GM20000 (cell line): Measurements from ENCODE around the gene NEK6.
"Not testable (repeated sequence)": the region's sequence is repeated elsewhere in the genome, so short reads cannot be mapped to it uniquely, and the experiment has no call there.

Experiments
- DNase-seq: peaks from one replicate; pipeline ENCODE4 v3.0.0; 2012; ENCODE audit warnings: low spot score
- TF ChIP-seq, protein P1 (sequence below): IDR thresholded peaks from 2 replicates; pipeline ENCODE4 v1.5.1; 2012; ENCODE audit warnings: mild to moderate bottlenecking, control low read depth; ENCODE audit errors: extremely low read depth, missing control alignments

NEK6 gene

GRCh38 chr9:124228516-124228915, 29.2 kb upstream of the NEK6 start:
- no peak for DNase-seq
- TF ChIP-seq, protein P1, sequence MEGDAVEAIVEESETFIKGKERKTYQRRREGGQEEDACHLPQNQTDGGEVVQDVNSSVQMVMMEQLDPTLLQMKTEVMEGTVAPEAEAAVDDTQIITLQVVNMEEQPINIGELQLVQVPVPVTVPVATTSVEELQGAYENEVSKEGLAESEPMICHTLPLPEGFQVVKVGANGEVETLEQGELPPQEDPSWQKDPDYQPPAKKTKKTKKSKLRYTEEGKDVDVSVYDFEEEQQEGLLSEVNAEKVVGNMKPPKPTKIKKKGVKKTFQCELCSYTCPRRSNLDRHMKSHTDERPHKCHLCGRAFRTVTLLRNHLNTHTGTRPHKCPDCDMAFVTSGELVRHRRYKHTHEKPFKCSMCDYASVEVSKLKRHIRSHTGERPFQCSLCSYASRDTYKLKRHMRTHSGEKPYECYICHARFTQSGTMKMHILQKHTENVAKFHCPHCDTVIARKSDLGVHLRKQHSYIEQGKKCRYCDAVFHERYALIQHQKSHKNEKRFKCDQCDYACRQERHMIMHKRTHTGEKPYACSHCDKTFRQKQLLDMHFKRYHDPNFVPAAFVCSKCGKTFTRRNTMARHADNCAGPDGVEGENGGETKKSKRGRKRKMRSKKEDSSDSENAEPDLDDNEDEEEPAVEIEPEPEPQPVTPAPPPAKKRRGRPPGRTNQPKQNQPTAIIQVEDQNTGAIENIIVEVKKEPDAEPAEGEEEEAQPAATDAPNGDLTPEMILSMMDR: no peak

DNA sequence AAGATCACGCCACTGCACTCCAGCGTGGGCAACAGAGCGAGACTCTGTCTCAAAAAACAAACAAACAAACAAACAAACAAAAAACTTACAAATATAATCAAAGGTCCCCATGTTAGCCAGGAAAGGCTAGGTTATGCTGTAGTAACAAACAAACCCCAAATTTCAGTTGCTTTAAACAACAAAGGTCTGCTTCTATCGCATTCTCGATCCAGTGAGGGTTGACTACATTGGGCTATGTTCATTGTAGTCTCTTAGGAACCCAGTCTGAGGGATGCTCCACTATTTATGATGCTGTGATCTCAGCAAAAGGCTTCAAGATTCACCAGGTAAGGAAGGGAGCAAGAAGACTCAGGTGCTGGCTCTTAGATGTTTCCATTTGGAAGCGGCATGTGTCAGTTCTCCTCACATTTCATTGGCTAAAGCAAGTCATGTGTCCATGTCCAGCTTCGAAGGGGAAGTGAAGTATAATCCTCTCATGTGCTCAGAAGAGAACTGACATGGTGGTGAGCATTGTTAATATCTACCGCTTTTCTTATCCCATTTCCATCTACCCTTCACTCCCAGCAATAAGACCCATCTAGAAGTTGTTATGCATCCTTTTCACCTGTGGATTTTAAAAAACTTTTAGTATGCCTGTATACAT, 26.5 kb upstream of the NEK6 start:
- no peak for DNase-seq
- TF ChIP-seq, protein P1: no peak

GRCh38 chr9:124238546-124239140, 19.1 kb upstream of the NEK6 start:
- TF ChIP-seq, protein P1: no peak
- no peak for DNase-seq

- peak; percentile 60 for DNase-seq
- TF ChIP-seq, protein P1: no peak
Observed at GRCh38 chr9:124239249-124240073, 18.3 kb upstream of the NEK6 start.

GRCh38 chr9:124242331-124243194, 15.2 kb upstream of the NEK6 start:
- DNase-seq: no peak
- TF ChIP-seq, protein P1: no peak

DNA sequence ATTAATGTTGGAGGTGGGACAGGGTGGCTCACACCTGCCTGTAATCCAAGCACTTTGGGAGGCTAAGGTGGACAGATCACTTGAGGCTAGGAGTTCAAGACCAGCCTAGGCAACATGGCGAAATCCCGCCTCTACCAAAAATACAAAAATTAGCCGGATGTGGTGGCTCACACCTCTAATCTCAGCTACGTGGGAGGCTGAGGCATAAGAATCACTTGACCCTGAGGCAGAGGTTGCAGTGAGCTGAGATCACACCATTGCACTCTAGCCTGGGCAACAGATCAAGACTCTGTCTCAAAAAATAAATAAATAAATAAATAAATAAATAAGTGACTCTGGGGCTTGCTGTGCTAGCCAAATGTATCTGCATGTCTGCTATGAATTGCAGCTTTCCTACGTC, 10.4 kb upstream of the NEK6 start:
- not testable (repeated sequence) for DNase-seq

GRCh38 chr9:124248066-124248465, 9.7 kb upstream of the NEK6 start:
- TF ChIP-seq, protein P1: no peak
- no peak for DNase-seq
